GM21360 (cell line): ENCODE results near the gene ANKZF1.
A peak's percentile ranks its signal among the peaks of the same experiment; 100 is the strongest.

Experiments used
- ATAC-seq: cut with Tn5 transposase; IDR thresholded peaks from one replicate; pipeline ENCODE4 v1.9.1; 2021; ENCODE audit warnings: mild to moderate bottlenecking, moderate library complexity; ENCODE audit not compliant: unreplicated experiment

Gene ANKZF1

GRCh38 chr2:219207884-219208740 lies 21.5 kb upstream of the ANKZF1 start:
- no peak for ATAC-seq

- ATAC-seq = no peak
Observed at GRCh38 chr2:219209236-219210195, 20.1 kb upstream of the ANKZF1 start.

- no peak for ATAC-seq
Observed at GRCh38 chr2:219210196-219210885, 19.3 kb upstream of the ANKZF1 start.

GRCh38 chr2:219210886-219211362 lies 18.7 kb upstream of the ANKZF1 start:
- ATAC-seq = no peak

- ATAC-seq = no peak
Observed at GRCh38 chr2:219213026-219213415, 16.6 kb upstream of the ANKZF1 start.

GRCh38 chr2:219213486-219214071 lies 16.0 kb upstream of the ANKZF1 start:
- no peak for ATAC-seq

GRCh38 chr2:219214141-219214540 lies 15.5 kb upstream of the ANKZF1 start:
- no peak for ATAC-seq

GRCh38 chr2:219214786-219215185 lies 14.8 kb upstream of the ANKZF1 start:
- ATAC-seq = no peak

- ATAC-seq = no peak
Observed at GRCh38 chr2:219215871-219216534, 13.6 kb upstream of the ANKZF1 start.

- no peak for ATAC-seq
Observed at GRCh38 chr2:219216535-219216915, 13.1 kb upstream of the ANKZF1 start.

GRCh38 chr2:219218217-219218731 lies 11.3 kb upstream of the ANKZF1 start:
- ATAC-seq = peak; percentile 26

GRCh38 chr2:219218732-219219701 lies 10.6 kb upstream of the ANKZF1 start, which contains the start of gene ABCB6:
Gene ABCB6 (minus strand): TSS chr2:219218958. CDS start chr2:219218673, 285 bp downstream.
- peak; percentile 58 for ATAC-seq

GRCh38 chr2:219219784-219220532 lies 9.6 kb upstream of the ANKZF1 start:
- no peak for ATAC-seq

GRCh38 chr2:219220652-219221402 lies 8.8 kb upstream of the ANKZF1 start:
- ATAC-seq = no peak

- ATAC-seq = no peak
Observed at GRCh38 chr2:219221957-219222518, 7.6 kb upstream of the ANKZF1 start.

- no peak for ATAC-seq
Observed at GRCh38 chr2:219223831-219224610, 5.6 kb upstream of the ANKZF1 start.
